ENCODE measurements around the gene RMI2.

Gene RMI2

GRCh38 chr16:11334831-11335404 is 10.3 kb upstream of the RMI2 start:
- H3K4me1 Mint-ChIP-seq, result peaks cover 16% of the 10 kb centered on the region
- H3K27me3 Mint-ChIP-seq (ENCODE audit: low read depth), result peaks cover 4% of the 10 kb centered on the region
- no peak overlapping the region for H3K27ac Mint-ChIP-seq
- no peak for TF ChIP-seq CTCF (IDR thresholded peaks at IDR 0.05; ENCODE audit: unreplicated experiment in 3 of 3)
- H3K4me3 Mint-ChIP-seq, result no peak overlapping the region
- H3K9me3 Mint-ChIP-seq, result peaks cover 7% of the 10 kb centered on the region
- peaks cover 3% of the 10 kb centered on the region for H3K36me3 Mint-ChIP-seq (ENCODE audit: low read depth)

- H3K27ac Mint-ChIP-seq, result no peak overlapping the region
- no peaks in the 10 kb centered on the region for H3K27me3 Mint-ChIP-seq (ENCODE audit: low read depth)
Measured at GRCh38 chr16:11339075-11339474, 6.2 kb upstream of the RMI2 start.

GRCh38 chr16:11340710-11341109 is 4.5 kb upstream of the RMI2 start:
- Mint-ChIP-seq H3K4me3 (no peak overlapping the region), H3K27ac (peak overlapping the region in 1 of 3 experiments; percentile 45), H3K27me3 (ENCODE audit: low read depth) (no peaks in the 10 kb centered on the region), H3K9me3 (peaks cover 4% of the 10 kb centered on the region), H3K4me1 (peaks cover 6% of the 10 kb centered on the region), H3K36me3 (ENCODE audit: low read depth) (no peaks in the 10 kb centered on the region)
- no peak for TF ChIP-seq CTCF (IDR thresholded peaks at IDR 0.05; ENCODE audit: unreplicated experiment in 3 of 3)

More at GRCh38 chr16:11339075-11339474, 6.2 kb upstream of the RMI2 start:
- Mint-ChIP-seq H3K36me3 (ENCODE audit: low read depth) (peaks cover 3% of the 10 kb centered on the region), H3K4me1 (no peaks in the 10 kb centered on the region), H3K4me3 (no peak overlapping the region), H3K9me3 (peaks cover 7% of the 10 kb centered on the region)
- TF ChIP-seq CTCF (IDR thresholded peaks at IDR 0.05; ENCODE audit: unreplicated experiment in 3 of 3), result no peak

GRCh38 chr16:11341371-11341770 is 3.9 kb upstream of the RMI2 start:
- Mint-ChIP-seq H3K4me3 (peak overlapping the region in 1 of 3 experiments; percentile 54), H3K4me1 (peaks cover 6% of the 10 kb centered on the region), H3K27ac (no peak overlapping the region), H3K27me3 (ENCODE audit: low read depth) (no peaks in the 10 kb centered on the region), H3K9me3 (peaks cover 4% of the 10 kb centered on the region), H3K36me3 (ENCODE audit: low read depth) (no peaks in the 10 kb centered on the region)
- TF ChIP-seq CTCF (IDR thresholded peaks at IDR 0.05; ENCODE audit: unreplicated experiment in 3 of 3), result no peak

GRCh38 chr16:11342021-11342855 is 3.0 kb upstream of the RMI2 start:
- no peaks in the 10 kb centered on the region for H3K36me3 Mint-ChIP-seq (ENCODE audit: low read depth)
- H3K4me3 Mint-ChIP-seq, result peak overlapping the region in 2 of 3 experiments; percentile 7 to 54
- no peak overlapping the region for H3K27ac Mint-ChIP-seq
- H3K4me1 Mint-ChIP-seq, result peaks cover 12% of the 10 kb centered on the region
- no peaks in the 10 kb centered on the region for H3K9me3 Mint-ChIP-seq
- TF ChIP-seq CTCF (IDR thresholded peaks at IDR 0.05; ENCODE audit: unreplicated experiment in 3 of 3), result no peak
- no peaks in the 10 kb centered on the region for H3K27me3 Mint-ChIP-seq (ENCODE audit: low read depth)

Data from nephron (organoid).